ENCODE results near the gene PHLDB2. TPM values are rescaled to one million over a fixed set of nuclear protein-coding genes. Genes with fewer than 3 reads are reported as not detected.

The PHLDB2 gene
- total RNA-seq, 1 experiment from 2014 or later: 60.5 TPM

DNA sequence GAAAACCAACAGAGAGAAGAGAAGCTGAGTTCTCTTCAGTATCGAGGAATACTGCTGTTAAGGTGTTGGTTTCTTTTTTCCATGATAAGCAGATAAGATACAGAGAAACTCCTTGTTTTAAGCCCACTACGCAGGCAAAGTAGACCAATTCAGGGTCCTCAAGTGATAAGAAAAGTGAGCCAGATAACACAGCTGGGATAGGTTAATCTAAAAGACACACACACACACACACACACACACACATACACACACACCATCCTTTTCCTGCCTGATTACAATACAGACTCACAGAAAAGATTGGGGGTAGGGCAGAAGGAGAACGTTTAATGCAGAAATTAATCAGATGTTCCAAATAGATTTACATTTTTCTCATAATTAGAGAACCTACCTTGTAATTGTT lies 6.5 kb upstream of the PHLDB2 start:
- Mint-ChIP-seq H3K9me3 (ENCODE audit: unreplicated experiment) (no peaks in the 10 kb centered on the region), H3K4me3 (ENCODE audit: unreplicated experiment) (no peak overlapping the region), H3K27me3 (ENCODE audit: insufficient read depth, unreplicated experiment) (no peaks in the 10 kb centered on the region), H3K27ac (ENCODE audit: unreplicated experiment) (no peak overlapping the region), H3K36me3 (ENCODE audit: insufficient read depth, unreplicated experiment) (peaks cover 26% of the 10 kb centered on the region), H3K4me1 (ENCODE audit: low read depth, unreplicated experiment) (peaks cover 35% of the 10 kb centered on the region)
- H3K27me3 ChIP-seq (replicated peaks; ENCODE audit: control insufficient read depth, insufficient read depth, low read length): no peaks in the 10 kb centered on the region
- POLR2A ChIA-PET: no interaction called here
- intact Hi-C loops (cut with micrococcal nuclease; ENCODE audit: unreplicated experiment): no loop called here
- CTCF ChIA-PET: no interaction called here
- no peaks in the 10 kb centered on the region for H3K36me3 ChIP-seq (ENCODE audit: control insufficient read depth, insufficient read depth, low read length)
- no peak for DNase-seq
- BruUV-seq (replicated peaks): no TSS peak
- H3K4me1 ChIP-seq: 0 out of 2 replicates have a peak, but pooled peaks cover 4% of the 10 kb centered on the region
- H3K4me3 ChIP-seq (ENCODE audit: low read depth, low read length): no peak overlapping the region
- TF ChIP-seq, protein P1, sequence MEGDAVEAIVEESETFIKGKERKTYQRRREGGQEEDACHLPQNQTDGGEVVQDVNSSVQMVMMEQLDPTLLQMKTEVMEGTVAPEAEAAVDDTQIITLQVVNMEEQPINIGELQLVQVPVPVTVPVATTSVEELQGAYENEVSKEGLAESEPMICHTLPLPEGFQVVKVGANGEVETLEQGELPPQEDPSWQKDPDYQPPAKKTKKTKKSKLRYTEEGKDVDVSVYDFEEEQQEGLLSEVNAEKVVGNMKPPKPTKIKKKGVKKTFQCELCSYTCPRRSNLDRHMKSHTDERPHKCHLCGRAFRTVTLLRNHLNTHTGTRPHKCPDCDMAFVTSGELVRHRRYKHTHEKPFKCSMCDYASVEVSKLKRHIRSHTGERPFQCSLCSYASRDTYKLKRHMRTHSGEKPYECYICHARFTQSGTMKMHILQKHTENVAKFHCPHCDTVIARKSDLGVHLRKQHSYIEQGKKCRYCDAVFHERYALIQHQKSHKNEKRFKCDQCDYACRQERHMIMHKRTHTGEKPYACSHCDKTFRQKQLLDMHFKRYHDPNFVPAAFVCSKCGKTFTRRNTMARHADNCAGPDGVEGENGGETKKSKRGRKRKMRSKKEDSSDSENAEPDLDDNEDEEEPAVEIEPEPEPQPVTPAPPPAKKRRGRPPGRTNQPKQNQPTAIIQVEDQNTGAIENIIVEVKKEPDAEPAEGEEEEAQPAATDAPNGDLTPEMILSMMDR (IDR thresholded peaks at IDR 0.05; ENCODE audit: insufficient read depth in 1 of 2, low read depth in 1 of 2, low read length in 1 of 2, severe bottlenecking in 1 of 2, unreplicated experiment in 1 of 2): no peak
- no peaks in the 10 kb centered on the region for H3K9me3 ChIP-seq

DNA sequence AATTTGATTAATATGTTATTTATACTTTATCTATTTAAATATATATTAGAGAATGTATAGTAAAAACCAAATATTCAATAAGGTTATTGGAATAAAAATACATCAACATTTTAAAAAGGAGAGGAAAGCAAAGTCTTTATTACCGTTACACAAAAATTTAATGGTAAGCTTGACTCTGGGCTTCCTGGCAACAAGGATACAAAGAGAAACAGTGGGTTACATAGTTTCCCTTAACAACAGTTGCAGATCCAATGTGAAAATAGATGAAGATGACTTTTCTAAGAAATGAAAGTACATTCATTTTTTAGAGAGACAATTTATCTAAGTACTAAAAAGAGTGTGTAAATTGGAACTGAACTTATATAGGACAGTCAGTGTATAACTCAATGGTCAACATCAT lies 6.0 kb upstream of the PHLDB2 start:
- no peaks in the 10 kb centered on the region for H3K9me3 Mint-ChIP-seq (ENCODE audit: unreplicated experiment)
- Histone ChIP-seq H3K4me3 (ENCODE audit: low read depth, low read length) (no peak overlapping the region), H3K27me3 (replicated peaks; ENCODE audit: control insufficient read depth, insufficient read depth, low read length) (no peaks in the 10 kb centered on the region), H3K36me3 (ENCODE audit: control insufficient read depth, insufficient read depth, low read length) (no peaks in the 10 kb centered on the region), H3K4me1 (0 out of 2 replicates have a peak, but pooled peaks cover 4% of the 10 kb centered on the region), H3K9me3 (no peaks in the 10 kb centered on the region)
- H3K4me1 Mint-ChIP-seq (ENCODE audit: low read depth, unreplicated experiment): peaks cover 35% of the 10 kb centered on the region
- no peaks in the 10 kb centered on the region for H3K27me3 Mint-ChIP-seq (ENCODE audit: insufficient read depth, unreplicated experiment)
- H3K36me3 Mint-ChIP-seq (ENCODE audit: insufficient read depth, unreplicated experiment): peaks cover 32% of the 10 kb centered on the region
- no peak for DNase-seq
- no peak overlapping the region for H3K27ac Mint-ChIP-seq (ENCODE audit: unreplicated experiment)
- no TSS peak for BruUV-seq (replicated peaks)
- ChIA-PET CTCF (no interaction called here), POLR2A (no interaction called here)
- TF ChIP-seq, protein P1 (IDR thresholded peaks at IDR 0.05; ENCODE audit: insufficient read depth in 1 of 2, low read depth in 1 of 2, low read length in 1 of 2, severe bottlenecking in 1 of 2, unreplicated experiment in 1 of 2): no peak
- intact Hi-C loops (cut with micrococcal nuclease; ENCODE audit: unreplicated experiment): no loop called here
- H3K4me3 Mint-ChIP-seq (ENCODE audit: unreplicated experiment): no peak overlapping the region

DNA sequence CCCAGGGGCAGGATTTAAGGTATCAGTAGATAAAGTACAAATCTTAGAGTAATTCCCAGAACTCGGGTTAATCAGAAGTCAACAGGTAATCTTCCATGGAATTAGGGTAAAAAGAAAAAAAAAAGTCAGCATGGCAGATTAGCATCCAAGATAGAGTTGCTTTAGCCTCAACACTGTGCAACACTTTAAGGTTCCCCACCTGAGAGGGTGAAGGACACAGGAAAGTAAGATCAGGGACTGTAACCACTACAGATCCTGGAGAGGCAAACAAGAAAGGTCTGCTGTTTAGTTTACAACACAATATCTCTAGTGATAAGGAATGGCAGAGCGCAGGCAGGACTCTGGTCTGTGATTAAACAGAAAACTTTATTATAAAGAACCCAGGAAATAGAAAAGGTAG lies 4.1 kb upstream of the PHLDB2 start:
- TF ChIP-seq, protein P1 (IDR thresholded peaks at IDR 0.05; ENCODE audit: insufficient read depth in 1 of 2, low read depth in 1 of 2, low read length in 1 of 2, severe bottlenecking in 1 of 2, unreplicated experiment in 1 of 2): no peak
- H3K9me3 Mint-ChIP-seq (ENCODE audit: unreplicated experiment): no peaks in the 10 kb centered on the region
- peaks cover 35% of the 10 kb centered on the region for H3K4me1 Mint-ChIP-seq (ENCODE audit: low read depth, unreplicated experiment)
- intact Hi-C loops (cut with micrococcal nuclease; ENCODE audit: unreplicated experiment): no loop called here
- no TSS peak for BruUV-seq (replicated peaks)
- H3K4me3 ChIP-seq (ENCODE audit: low read depth, low read length): no peak overlapping the region
- CTCF ChIA-PET: no interaction called here
- H3K27me3 Mint-ChIP-seq (ENCODE audit: insufficient read depth, unreplicated experiment): no peaks in the 10 kb centered on the region
- no peaks in the 10 kb centered on the region for H3K9me3 ChIP-seq
- DNase-seq: no peak
- no peak overlapping the region for H3K27ac Mint-ChIP-seq (ENCODE audit: unreplicated experiment)
- peaks cover 42% of the 10 kb centered on the region for H3K36me3 Mint-ChIP-seq (ENCODE audit: insufficient read depth, unreplicated experiment)
- POLR2A ChIA-PET: no interaction called here
- H3K4me3 Mint-ChIP-seq (ENCODE audit: unreplicated experiment): no peak overlapping the region
- H3K27me3 ChIP-seq (replicated peaks; ENCODE audit: control insufficient read depth, insufficient read depth, low read length): no peaks in the 10 kb centered on the region
- H3K36me3 ChIP-seq (ENCODE audit: control insufficient read depth, insufficient read depth, low read length): no peaks in the 10 kb centered on the region
- H3K4me1 ChIP-seq: 0 out of 2 replicates have a peak, but pooled peaks cover 4% of the 10 kb centered on the region

Measured in Caco-2 (cell line).